HG03066 (cell line): ENCODE measurements around the gene C1QTNF4.
"Not testable (repeated sequence)": the region's sequence is repeated elsewhere in the genome, so short reads cannot be mapped to it uniquely, and the experiment has no call there.

Experiments
- ATAC-seq: cut with Tn5 transposase; IDR thresholded peaks from one replicate; pipeline ENCODE4 v1.9.1; 2021; ENCODE audit warnings: low read depth; ENCODE audit not compliant: unreplicated experiment

Gene C1QTNF4

GRCh38 chr11:47570651-47571356 lies 23.4 kb downstream of the C1QTNF4 start:
- ATAC-seq, result no peak

DNA sequence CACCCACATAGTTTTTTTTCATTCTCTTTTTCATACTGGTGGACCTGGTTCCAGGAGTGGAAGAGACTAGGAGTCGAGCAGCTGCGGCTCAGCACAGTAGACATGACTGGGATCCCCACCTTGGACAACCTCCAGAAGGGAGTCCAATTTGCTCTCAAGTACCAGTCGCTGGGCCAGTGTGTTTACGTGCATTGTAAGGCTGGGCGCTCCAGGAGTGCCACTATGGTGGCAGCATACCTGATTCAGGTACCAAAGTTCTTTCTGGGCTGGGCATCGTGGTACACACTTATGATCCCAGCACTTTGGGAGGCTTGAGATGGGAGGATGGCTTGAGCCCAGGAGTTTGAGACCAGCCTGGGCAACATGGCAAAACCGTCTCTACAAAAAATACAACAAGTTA lies 24.6 kb downstream of the C1QTNF4 start:
- no peak for ATAC-seq

DNA sequence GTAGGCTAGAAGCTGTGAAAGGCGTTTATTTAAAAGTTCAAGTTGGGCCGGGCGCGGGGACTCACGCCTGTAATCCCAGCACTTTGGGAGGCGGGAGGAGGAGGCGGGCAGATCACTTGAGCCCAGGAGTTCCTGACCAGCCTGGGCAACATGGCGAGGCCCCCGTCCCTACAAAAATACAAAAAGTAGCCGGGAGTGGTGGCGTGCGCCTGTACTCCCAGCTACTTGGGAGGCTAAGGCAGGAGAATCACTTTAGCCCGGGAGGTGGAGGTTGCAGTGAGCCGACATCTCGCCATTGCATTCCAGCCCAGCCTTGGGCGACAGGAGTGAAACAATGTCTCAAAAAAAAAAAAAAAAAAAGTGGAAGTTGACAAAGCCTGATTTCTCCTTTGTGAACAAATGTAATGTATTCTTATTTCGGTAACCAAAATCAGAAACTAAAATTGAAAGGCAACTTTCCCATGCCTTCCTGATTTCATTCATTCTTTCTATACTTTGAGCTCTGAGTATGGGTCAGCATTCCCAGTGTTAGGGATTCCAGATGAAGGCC lies 28.0 kb downstream of the C1QTNF4 start:
- ATAC-seq, result no peak

- ATAC-seq, result peak; percentile 90
These were observed 28.7 kb downstream of the C1QTNF4 start, which contains the start of gene PTPMT1 for GRCh38 chr11:47565340-47566148. Gene PTPMT1 (plus strand): TSS chr11:47565599. CDS start chr11:47565623, 24 bp downstream.

DNA sequence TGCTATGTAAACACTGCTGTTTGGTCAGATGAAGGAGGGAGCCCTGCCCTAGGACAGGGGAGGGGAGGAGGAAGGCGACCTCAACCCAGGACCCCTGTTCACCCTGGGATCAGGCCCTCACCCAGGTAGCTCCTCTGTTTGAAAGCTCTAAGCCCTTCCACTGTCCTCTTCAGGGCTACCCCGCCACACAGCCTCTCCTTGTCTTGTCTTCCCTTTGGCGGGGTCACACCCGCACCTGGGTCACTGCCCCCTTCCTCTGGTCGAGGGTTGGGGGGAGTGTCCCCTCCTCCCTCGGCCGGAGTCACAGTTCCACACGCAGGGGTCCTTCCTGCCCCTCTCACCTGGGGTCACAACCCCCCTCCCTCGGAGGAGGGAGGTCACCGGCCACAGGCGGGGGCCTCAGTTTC lies 29.3 kb downstream of the C1QTNF4 start:
- no peak for ATAC-seq

GRCh38 chr11:47564366-47564765 lies 29.8 kb downstream of the C1QTNF4 start:
- not testable (repeated sequence) for ATAC-seq

DNA sequence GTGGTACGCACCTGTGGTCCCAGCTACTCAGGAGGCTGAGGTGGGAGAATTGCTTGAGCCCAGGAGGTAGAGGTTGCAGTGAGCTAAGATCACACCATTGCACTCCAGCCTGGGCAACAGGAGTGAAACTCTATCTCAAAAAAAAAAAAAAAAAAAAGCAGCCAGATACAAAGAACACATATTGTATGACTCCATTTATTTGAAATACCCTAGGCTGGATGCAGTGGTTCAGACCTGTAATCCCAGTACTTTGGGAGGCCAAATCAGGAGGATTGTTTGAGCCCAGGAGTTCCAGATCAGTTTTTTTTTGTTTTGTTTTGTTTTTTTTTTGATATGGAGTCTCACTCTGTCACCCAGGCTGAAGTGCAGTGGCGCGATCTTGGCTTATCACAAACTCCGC lies 31.8 kb downstream of the C1QTNF4 start:
- ATAC-seq, result not testable (repeated sequence)

DNA sequence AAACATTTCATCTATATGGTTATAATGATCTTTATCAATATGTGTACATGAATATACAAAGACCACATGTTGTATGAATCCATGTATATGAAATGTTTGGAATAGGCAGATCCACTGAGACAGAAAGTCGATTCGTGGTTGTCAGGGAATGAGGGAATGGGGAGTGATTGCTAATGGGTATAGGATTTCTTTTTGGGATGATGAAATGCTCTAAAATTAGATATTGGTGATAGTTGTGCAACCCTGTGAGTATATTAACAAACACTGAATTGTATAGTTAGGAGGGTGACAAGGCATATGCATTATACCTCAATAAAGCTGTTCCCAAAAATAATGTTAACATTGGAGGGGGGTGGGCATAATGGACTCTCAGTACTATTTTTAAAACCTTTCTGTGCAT lies 33.8 kb downstream of the C1QTNF4 start:
- no peak for ATAC-seq

DNA sequence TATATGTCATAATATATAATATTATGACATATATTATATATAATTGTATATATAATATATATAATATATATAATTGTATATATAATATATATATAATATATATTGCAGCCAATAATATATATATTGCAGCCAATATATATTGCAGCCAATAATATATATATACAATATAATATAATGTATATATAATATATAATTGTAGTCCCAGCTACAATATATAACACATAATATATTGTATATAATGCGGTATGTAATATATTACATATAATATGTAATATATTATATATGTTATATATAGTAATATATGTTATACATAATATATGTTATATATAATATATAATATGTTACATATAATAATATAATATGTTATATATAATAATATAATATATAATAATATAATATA lies 35.5 kb downstream of the C1QTNF4 start:
- ATAC-seq, result no peak

DNA sequence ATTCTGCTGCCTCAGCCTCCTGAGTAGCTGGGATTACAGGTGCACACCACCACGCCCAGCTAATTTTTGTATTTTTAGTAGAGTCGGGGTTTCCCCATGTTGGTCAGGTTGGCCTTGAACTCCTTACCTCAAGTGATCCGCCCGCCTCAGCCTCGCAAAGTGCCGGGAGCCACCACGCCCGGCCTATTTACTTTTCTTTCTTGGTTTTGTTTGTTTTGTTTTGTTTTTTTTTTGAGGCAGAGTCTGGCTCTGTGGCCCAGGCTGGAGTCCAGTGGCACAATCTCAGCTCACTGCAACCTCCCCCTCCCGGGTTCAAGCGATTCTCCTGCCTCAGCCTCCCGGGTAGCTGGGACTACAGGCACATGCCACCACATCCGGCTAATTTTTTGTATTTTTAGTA lies 37.2 kb downstream of the C1QTNF4 start:
- ATAC-seq, result not testable (repeated sequence)

- peak; percentile 25 for ATAC-seq
These were observed 40.8 kb downstream of the C1QTNF4 start for GRCh38 chr11:47553406-47553743.

DNA sequence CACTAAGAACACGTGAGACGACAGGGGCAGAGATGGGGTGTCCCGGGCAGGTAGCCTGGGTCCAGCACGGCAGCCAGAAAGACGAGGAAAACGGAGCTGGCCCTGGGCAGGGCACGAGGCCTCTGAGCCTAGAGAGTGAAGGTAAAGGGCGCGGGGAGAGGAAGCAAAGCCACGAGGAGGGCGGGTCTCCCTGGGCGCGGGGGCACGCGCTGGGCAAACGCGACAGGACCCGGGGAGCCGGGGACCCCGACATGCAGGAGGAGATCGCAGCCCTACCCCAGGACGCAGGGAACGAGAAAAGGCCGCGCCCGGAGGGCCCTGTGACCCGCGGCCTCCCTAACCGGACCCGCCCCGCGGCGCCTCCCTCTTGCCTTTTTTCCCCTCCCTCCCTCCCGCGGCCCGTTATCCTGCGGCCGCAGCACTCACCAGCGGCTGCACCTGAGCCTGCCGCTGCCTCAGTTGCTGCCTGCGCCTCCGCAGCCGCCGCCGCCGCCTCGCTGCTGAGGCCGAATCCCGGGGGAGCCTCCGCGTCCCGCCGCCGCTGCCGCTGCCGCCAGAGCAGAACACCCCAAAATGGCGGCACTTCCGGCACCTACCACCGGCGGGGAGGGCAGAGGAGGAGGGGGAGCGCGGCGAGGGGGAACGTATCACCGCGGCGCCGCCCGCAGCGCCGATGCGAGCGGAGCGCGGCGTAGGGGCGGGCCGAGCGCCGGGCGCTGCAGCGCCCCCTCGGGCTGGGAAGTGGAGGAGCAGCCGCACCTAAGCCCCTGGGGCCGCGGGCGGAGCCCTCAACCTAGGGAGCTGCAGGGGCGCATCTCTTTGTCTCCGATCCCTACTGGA lies 41.4 kb downstream of the C1QTNF4 start, which contains the start of gene CELF1:
Gene CELF1 (minus strand): TSS at position 567 of the 840 bp plus-strand sequence. CDS start 53,609 bp downstream, outside the sequence.
- ATAC-seq, result peak; percentile 86

GRCh38 chr11:47552056-47552565 lies 42.1 kb downstream of the C1QTNF4 start:
- ATAC-seq, result no peak

DNA sequence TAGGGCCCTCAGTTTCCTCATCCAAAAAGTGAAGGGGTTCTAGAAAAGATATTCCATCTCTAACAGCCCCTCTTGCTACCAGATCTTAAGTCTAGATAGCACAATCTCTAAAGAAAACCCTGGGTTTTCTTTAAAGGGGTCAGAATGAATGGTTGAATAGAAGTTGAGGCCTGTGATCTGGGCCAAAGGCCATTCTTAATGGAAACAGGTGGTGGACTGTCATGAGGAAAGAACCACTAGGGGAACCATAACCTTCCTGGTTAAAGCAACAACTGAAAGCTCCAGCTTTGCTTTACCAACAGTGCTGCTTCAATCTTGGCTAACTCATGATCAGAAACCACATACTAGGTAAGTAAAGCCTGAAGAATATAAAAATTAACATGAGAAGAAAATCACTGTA lies 43.1 kb downstream of the C1QTNF4 start:
- ATAC-seq, result no peak

DNA sequence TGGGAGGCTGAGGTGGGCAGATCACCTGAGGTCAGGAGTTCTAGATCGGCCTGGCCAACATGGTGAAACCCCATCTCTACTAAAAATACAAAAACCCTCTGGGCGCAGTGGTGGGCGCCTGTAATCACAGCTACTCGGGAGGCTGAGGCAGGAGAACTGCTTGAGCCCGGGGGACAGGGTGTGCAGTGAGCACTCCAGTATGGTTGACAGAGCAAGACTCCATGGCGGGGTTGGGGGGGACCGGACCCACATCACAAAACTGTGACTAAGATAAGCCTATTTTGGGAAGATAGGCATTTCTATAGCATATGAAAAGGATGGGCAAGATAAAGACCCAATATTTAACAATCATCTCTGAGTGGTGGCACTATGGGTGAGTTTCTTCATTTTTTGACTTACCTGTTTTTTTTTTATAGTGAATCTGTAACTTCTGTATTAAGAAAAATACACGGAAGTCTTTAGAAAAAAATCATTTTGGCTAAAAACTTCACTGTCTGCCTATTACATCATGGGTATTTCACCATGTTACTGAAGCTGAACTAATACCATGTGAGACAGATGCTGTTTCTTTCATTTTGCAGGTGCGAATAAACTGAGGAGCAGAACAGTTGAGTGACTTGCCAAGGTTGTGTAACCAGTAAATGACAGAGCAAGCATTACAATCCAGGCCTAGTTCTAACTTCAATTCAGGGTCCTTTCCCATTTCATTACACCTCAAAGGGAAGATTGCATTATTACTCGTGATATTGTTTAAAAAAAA lies 43.7 kb downstream of the C1QTNF4 start:
- no peak for ATAC-seq

DNA sequence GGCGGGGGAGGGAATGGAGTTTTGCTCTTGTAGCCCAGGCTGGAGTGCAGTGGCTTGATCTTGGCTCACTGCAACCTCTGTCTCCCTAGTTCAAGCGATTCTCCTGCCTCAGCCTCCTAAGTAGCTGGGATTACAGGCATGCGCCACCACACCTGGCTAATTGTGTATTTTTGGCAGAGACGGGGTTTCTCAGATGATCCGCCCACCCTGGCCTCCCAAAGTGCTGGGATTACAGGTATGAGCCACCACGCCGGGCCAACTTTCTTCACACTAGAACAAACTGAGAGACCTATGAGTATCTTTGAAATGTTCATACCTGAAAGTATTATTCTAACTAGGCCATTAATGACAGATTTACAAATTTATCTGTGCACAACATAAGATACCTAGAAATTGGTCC lies 47.9 kb downstream of the C1QTNF4 start:
- ATAC-seq, result not testable (repeated sequence)

GRCh38 chr11:47545298-47545697 lies 48.9 kb downstream of the C1QTNF4 start:
- ATAC-seq, result no peak

GRCh38 chr11:47541070-47541469 lies 53.1 kb downstream of the C1QTNF4 start:
- ATAC-seq, result no peak

GRCh38 chr11:47539681-47540039 lies 54.6 kb downstream of the C1QTNF4 start:
- ATAC-seq, result no peak
